Heart right ventricle (tissue), 16 donors: ENCODE results near the gene NEK11. TPM values are rescaled to one million over a fixed set of nuclear protein-coding genes. Genes with fewer than 3 reads are reported as not detected.

Experiments used
- ATAC-seq, 8 donors: fragments of 200-7000 bp; cut with Tn5 transposase; one replicate each; pipeline ENCODE4 v1.9.1; 2020; ENCODE audit warnings: mild to moderate bottlenecking in 8 of 8, moderate library complexity in 8 of 8, moderate number of reproducible peaks in 1 of 8
- DNase-seq, 2 donors: peaks; one replicate each; pipeline ENCODE4 v3.0.0-alpha.2; 2020
- H3K27ac ChIP-seq, 10 donors: fragments of 200-600 bp; sonication (generic) in 2 of 10; one replicate each; pipeline versions ENCODE4 v1.5.0 to v1.8.0; 2020 to 2022; ENCODE audit warnings: mild to moderate bottlenecking in 3 of 10
- H3K27me3 ChIP-seq, 7 donors: fragments of 200-600 bp; one replicate each; pipeline ENCODE4 v1.8.0; 2021 to 2022; ENCODE audit warnings: mild to moderate bottlenecking in 2 of 7
- H3K36me3 ChIP-seq, 9 donors: fragments of 200-600 bp; sonication (generic) in 1 of 9; one replicate each; pipeline versions ENCODE4 v1.5.0 to v1.8.0; 2020 to 2022; ENCODE audit warnings: mild to moderate bottlenecking in 2 of 9
- H3K4me1 ChIP-seq, 9 donors: fragments of 200-600 bp; sonication (generic) in 1 of 9; one replicate each; pipeline versions ENCODE4 v1.5.0 to v1.8.0; 2020 to 2022; ENCODE audit warnings: mild to moderate bottlenecking in 4 of 9
- H3K4me3 ChIP-seq, 10 donors: fragments of 200-600 bp; sonication (generic) in 2 of 10; one replicate each; pipeline versions ENCODE4 v1.5.0 to v1.8.0; 2020 to 2022; ENCODE audit warnings: mild to moderate bottlenecking in 7 of 10, moderate library complexity in 2 of 10
- H3K9me3 ChIP-seq, 11 donors: fragments of 200-600 bp in 10 of 11; sonication (generic) in 2 of 11; one replicate each; pipeline versions ENCODE4 v1.5.0 to v1.8.0; 2013 to 2022; ENCODE audit warnings: mild to moderate bottlenecking in 2 of 11, control low read depth in 1 of 11, moderate library complexity in 1 of 11
- WGBS, 2 donors: extraction: QIAGEN DNeasy Blood & Tissue Kit; methylation state at CpG; one replicate each; pipeline ENCODE4 v1.1.7; 2013; ENCODE audit warnings: inconsistent platforms in 1 of 2; 5-methylcytosine and 5-hydroxymethylcytosine counted together
- intact Hi-C, 10 donors: fragments of 100-400 bp; cut with DNase I; formaldehyde crosslinking; loops; one replicate each; pipeline versions ENCODE4 v1.11.1 to v1.14.2; 2022
- polyA plus RNA-seq, 2 donors: library from polyadenylated mRNA; stranded (reverse); fragments of 200-250 nt; gene quantifications; one replicate each; pipeline ENCODE4 v1.2.3, GENCODE V29; 2013
- total RNA-seq, 10 donors: library from RNA; stranded (reverse); fragmentation: NEBNext Ultra II Directional in 3 of 10; extraction: Animal tissue kit (Norgen Biotek cat#: 25700) in 3 of 10; gene quantifications; one replicate each; pipeline versions ENCODE4 v1.2.1 to v1.2.4, GENCODE V29; 2021 to 2023
- TF ChIP-seq, protein P1 (sequence below), 9 donors: fragments of 200-600 bp; sonication (generic) in 2 of 9; IDR thresholded peaks; one replicate each; pipeline versions ENCODE4 v1.5.0 to v1.8.0; 2021 to 2022; ENCODE audit warnings: antibody characterized with exemption in 9 of 9, mild to moderate bottlenecking in 5 of 9, moderate library complexity in 1 of 9
- donor health status: Arrhythmogenic right ventricular cardiomyopathy.
- donor health status: ischemic (EF 13 %, LVEDD 7.1; RV severe dilation, severe dysfunction).
- donor health status: healthy with polysubstance abuse.
- donor health status: DM: no; HTN: yes; CAD: no.
- donor health status: DM: no; HTN: no; CAD: no.
- donor health status: ischemic (EF 25% LVEDD 6.9; RV normal size, moderate dysfunction).
- donor health status: ischemic (EF 25% LVEDD 5.7; RV mildly dilated, moderate dysfunction).
- donor health status: healthy.
- donor health status: DM: yes; HTN: yes; CAD: no.
- donor health status: Ischemic cardiomyopathy.
- donor health status: ischemic (EF 35%, LVEDD 5.7; RV mildly dilated, moderate dysfunction).
- donor health status: nonischemic (EF 11% LVEDD 7.7; RV severe dilation, severe dysfunction).
- donor health status: DM: yes; HTN: yes; CAD: no.
- donor health status: PGD.
- donor health status: ischemic (EF 29% LVEDD 5.4; RV normal size, mild dysfunction).
- donor health status: nonischemic (EF 23%, LVEDD 6.1; RV moderate dilation, normal function).

The NEK11 gene
- total and polyA plus RNA-seq, 12 donors = 0.88 to 3.7 (median 1.9) TPM

DNA sequence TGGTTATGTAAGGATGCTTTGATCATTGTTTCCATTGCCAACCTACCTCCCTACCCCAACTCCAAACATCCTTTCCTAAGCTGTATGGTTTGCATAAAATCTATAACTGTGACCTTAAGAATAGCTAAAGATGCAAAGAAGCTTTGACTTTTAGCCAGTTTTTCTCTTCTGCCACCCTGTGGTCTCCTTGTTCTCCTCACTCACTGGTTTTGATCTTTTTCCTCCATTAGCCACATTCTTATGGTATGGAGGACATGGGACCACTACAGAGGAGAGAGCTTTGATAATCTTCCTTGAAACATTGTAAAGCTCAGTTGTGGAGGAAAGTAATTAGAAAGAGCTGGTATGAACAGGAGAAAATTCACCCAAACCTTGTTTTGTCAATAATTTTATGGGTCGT is 115.9 kb downstream of the NEK11 start:
- intact Hi-C loops = no loop called here
- DNase-seq = no peak

DNA sequence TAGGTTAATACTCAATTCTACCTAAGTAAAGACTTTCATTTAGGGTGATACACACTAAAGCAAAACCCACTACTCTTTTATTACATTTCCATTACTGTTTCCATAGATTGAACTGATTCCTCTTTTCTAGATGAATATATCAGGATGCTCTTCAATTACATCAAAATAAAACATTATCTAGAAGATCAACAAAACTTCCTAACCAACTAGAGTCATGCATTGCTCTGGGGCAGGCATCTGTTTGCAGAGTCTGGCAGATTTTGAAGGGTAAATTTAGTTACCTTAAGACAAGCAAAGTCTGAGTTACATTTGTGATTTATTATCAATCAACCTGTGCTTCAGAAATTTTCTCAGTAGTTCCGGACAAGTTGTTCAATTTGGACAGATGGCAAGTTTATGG is 117.1 kb downstream of the NEK11 start:
- Histone ChIP-seq H3K27ac (no peak overlapping the region), H3K4me3 (no peak overlapping the region), H3K4me1 (no peaks in the 10 kb centered on the region), H3K27me3 (no peaks in the 10 kb centered on the region), H3K36me3 (no peaks in the 10 kb centered on the region), H3K9me3 (peaks cover 0 to 10% (median 0%) of the 10 kb centered on the region in 11 donors)
- WGBS, 2 donors = 94 to 98% methylated on average over 1 of the region's 1 CpG
- ATAC-seq (no peak), DNase-seq (no peak)
- intact Hi-C loops = no loop called here
- TF ChIP-seq, protein P1, sequence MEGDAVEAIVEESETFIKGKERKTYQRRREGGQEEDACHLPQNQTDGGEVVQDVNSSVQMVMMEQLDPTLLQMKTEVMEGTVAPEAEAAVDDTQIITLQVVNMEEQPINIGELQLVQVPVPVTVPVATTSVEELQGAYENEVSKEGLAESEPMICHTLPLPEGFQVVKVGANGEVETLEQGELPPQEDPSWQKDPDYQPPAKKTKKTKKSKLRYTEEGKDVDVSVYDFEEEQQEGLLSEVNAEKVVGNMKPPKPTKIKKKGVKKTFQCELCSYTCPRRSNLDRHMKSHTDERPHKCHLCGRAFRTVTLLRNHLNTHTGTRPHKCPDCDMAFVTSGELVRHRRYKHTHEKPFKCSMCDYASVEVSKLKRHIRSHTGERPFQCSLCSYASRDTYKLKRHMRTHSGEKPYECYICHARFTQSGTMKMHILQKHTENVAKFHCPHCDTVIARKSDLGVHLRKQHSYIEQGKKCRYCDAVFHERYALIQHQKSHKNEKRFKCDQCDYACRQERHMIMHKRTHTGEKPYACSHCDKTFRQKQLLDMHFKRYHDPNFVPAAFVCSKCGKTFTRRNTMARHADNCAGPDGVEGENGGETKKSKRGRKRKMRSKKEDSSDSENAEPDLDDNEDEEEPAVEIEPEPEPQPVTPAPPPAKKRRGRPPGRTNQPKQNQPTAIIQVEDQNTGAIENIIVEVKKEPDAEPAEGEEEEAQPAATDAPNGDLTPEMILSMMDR (IDR thresholded peaks at IDR 0.05) = no peak

More for the DNA sequence above, 115.9 kb downstream of the NEK11 start:
- Histone ChIP-seq H3K4me1 (no peaks in the 10 kb centered on the region), H3K27me3 (no peaks in the 10 kb centered on the region), H3K36me3 (no peaks in the 10 kb centered on the region), H3K4me3 (no peak overlapping the region), H3K27ac (no peak overlapping the region), H3K9me3 (peaks cover 0 to 10% (median 0%) of the 10 kb centered on the region in 11 donors)
- TF ChIP-seq, protein P1 (IDR thresholded peaks at IDR 0.05) = no peak
- ATAC-seq = no peak
- WGBS, 2 donors = 92 to 96% methylated on average over 1 of the region's 1 CpG

DNA sequence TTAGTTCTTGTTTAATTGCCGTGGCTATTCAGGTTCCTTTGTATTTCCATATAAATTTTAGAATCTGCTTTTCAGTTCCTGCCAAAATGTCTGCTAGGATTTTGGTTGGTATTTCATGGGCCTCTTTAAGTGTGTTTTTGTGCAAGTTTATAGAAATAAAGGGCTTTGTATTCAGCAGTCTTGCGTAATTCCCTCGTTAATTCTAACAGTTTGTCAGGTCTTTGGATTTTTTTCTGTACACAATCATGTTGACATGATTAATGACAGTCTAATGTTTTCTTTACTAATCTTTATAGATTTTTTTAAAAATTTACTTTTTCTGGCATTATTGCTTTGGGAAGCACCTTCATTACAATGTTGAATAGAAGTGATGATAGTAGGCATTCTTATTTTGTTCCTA is 120.9 kb downstream of the NEK11 start:
- no peaks in the 10 kb centered on the region for H3K9me3 ChIP-seq
- no peak overlapping the region for H3K27ac ChIP-seq
- H3K4me1 ChIP-seq = no peaks in the 10 kb centered on the region
- TF ChIP-seq, protein P1 (IDR thresholded peaks at IDR 0.05) = no peak
- WGBS, 2 donors = 85 to 90% methylated on average over 3 of the region's 3 CpGs
- intact Hi-C loops = no loop called here
- H3K4me3 ChIP-seq = no peak overlapping the region
- ATAC-seq = no peak
- no peaks in the 10 kb centered on the region for H3K36me3 ChIP-seq
- DNase-seq = no peak
- no peaks in the 10 kb centered on the region for H3K27me3 ChIP-seq

DNA sequence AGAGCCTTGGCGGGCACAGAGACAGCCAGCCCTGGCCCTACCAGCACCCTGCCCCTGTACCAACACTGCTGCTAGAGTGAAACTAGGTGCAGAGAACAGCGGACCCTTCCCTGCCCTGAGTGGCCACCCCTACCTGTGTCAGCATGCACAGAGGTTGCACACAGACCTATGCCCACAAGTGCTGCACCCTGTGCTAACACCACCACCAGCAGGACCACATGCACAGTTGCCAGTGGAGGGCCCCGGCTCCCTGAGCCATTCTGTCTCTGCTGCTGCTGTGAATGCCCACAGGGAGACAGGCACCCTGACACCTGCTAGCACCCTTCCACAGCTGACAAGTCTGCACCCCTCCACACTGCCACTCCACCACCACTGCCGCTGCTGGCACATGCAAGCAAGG is 131.8 kb downstream of the NEK11 start:
- Histone ChIP-seq H3K27me3 (no peaks in the 10 kb centered on the region), H3K27ac (no peak overlapping the region), H3K9me3 (no peaks in the 10 kb centered on the region), H3K4me1 (no peaks in the 10 kb centered on the region), H3K4me3 (no peak overlapping the region), H3K36me3 (no peaks in the 10 kb centered on the region)
- intact Hi-C loops = no loop called here
- no peak for ATAC-seq
- DNase-seq = no peak
- WGBS, 2 donors = 96 to 99% methylated on average over 4 of the region's 4 CpGs
- TF ChIP-seq, protein P1 (IDR thresholded peaks at IDR 0.05) = no peak
